GM18505 (cell line): ENCODE results near the gene BRCA2.

ENCODE experiments used
- ATAC-seq: cut with Tn5 transposase; IDR thresholded peaks from one replicate; pipeline ENCODE4 v1.9.1; 2021; ENCODE audit not compliant: unreplicated experiment
- POLR2A ChIP-seq: IDR thresholded peaks from 4 replicates; pipeline ENCODE4 v1.6.1; 2011; ENCODE audit warnings: borderline replicate concordance; ENCODE audit not compliant: insufficient read depth, insufficient read length; ENCODE audit errors: extremely low read depth

The BRCA2 gene, protein sequence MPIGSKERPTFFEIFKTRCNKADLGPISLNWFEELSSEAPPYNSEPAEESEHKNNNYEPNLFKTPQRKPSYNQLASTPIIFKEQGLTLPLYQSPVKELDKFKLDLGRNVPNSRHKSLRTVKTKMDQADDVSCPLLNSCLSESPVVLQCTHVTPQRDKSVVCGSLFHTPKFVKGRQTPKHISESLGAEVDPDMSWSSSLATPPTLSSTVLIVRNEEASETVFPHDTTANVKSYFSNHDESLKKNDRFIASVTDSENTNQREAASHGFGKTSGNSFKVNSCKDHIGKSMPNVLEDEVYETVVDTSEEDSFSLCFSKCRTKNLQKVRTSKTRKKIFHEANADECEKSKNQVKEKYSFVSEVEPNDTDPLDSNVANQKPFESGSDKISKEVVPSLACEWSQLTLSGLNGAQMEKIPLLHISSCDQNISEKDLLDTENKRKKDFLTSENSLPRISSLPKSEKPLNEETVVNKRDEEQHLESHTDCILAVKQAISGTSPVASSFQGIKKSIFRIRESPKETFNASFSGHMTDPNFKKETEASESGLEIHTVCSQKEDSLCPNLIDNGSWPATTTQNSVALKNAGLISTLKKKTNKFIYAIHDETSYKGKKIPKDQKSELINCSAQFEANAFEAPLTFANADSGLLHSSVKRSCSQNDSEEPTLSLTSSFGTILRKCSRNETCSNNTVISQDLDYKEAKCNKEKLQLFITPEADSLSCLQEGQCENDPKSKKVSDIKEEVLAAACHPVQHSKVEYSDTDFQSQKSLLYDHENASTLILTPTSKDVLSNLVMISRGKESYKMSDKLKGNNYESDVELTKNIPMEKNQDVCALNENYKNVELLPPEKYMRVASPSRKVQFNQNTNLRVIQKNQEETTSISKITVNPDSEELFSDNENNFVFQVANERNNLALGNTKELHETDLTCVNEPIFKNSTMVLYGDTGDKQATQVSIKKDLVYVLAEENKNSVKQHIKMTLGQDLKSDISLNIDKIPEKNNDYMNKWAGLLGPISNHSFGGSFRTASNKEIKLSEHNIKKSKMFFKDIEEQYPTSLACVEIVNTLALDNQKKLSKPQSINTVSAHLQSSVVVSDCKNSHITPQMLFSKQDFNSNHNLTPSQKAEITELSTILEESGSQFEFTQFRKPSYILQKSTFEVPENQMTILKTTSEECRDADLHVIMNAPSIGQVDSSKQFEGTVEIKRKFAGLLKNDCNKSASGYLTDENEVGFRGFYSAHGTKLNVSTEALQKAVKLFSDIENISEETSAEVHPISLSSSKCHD (N-terminal part only)

GRCh38 chr13:32315238-32316027, at the start of gene BRCA2, which contains the start of gene ZAR1L:
BRCA2 (plus strand) TSS chr13:32315508; CDS start chr13:32316461, 953 bp downstream.
ZAR1L (minus strand) TSS chr13:32315363; CDS start chr13:32311925, 3,438 bp downstream.
- peak; percentile 95 for TF ChIP-seq POLR2A
- peak; percentile 95 for ATAC-seq

GRCh38 chr13:32265726-32266125, 49.6 kb upstream of the BRCA2 start:
- no peak for ATAC-seq
- TF ChIP-seq POLR2A: no peak

DNA sequence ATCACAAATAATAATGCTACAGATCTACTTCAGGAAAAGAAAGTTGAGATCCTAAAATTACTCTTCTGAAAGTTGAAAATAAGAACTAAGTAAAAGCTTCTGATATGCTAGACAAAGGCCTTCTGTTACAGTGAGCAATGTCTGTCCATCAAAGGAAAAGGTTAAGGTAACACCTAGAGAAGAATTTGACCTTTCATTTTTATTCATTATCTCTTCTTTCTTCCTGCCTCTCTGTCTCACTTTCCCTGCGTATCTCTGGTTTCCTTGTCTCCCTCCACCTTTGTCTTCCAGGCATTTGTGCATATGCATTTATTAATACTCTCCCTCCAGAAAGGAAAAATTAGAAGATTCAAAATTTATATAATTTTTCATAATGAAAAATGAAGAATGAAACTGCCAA, 49.2 kb upstream of the BRCA2 start:
- ATAC-seq: no peak
- TF ChIP-seq POLR2A: no peak

DNA sequence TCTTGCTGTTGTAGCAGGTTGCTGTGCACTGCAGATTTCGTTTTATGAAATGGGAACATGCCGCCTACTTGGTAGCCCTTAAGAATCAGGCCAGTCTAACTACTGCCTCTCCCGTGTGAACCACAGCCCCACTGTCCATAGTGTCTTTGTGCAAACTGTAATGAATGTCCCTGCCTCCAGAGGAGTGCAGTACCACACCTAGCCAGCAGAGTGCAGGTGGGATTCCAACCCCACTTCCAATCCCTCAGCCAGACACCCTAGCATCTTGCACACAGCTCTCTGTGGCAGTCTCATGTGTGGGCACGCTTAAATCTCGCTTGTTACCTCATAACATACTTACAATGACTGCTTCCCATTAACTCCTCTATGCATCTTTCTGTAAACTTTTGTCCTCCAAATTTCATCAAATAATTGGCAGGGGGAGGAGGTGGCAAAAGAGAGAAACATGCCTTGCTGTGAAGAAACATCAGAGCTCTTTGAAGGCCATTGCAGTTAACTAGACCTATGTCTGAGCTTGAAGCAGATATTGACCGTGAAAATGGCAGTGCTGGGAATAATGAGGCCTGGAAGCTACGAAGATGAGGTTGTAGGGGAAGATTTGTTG, 47.4 kb upstream of the BRCA2 start:
- TF ChIP-seq POLR2A: no peak

DNA sequence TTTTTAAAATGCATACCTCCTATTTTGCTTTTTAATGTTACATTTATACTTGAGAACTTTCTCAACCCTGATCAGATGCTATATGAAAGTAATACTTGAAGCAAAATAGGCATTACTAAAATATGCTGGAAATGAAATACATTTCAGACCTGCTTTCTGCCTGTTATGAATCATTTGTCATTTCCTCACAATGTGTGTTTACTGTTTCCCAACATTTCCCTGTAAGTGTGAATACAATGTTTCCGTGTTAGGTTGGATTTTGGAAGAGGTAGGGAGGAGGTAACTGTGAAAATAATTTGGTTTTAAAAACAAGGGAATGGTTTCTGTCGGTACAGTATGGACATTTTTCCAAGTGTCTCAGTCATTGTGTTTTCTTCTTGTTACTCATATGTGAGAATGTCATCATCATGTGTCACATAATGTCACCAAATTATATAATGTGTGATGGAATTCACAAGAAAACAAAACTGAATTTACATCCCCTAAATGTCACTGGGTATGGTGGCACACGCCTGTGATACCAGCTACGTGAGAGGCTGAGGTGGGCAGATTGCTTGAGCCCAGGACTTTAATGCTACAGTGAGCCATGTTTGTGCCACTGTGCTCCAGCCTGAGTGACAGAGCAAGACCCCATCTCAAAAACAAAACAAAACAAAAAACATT, 43.2 kb upstream of the BRCA2 start:
- no peak for ATAC-seq
- TF ChIP-seq POLR2A: no peak

More for the DNA sequence above, 47.4 kb upstream of the BRCA2 start:
- ATAC-seq: peak; percentile 86

GRCh38 chr13:32277839-32278238, 37.5 kb upstream of the BRCA2 start:
- no peak for TF ChIP-seq POLR2A
- ATAC-seq: no peak

- no peak for ATAC-seq
Observed at GRCh38 chr13:32278426-32278825, 36.9 kb upstream of the BRCA2 start.

DNA sequence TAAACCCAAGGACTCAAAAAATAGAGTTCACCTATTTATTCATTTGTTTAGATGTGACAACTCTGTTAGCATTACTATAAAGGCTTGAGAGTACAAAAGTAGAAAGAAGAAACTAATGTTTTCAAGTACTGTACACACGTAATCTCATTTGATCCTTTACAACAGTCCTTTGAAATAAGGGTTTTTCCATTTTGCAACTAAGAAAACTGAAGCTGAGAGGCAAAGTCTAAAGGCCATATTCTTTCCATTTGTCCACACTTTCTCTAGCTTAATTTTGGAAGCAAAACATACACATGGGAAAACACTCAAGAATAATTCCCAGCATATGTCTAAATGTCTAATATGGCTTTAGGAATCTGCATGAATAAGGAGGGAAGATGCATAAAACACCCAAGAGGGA, 34.2 kb upstream of the BRCA2 start:
- ATAC-seq: no peak
- no peak for TF ChIP-seq POLR2A

More at GRCh38 chr13:32278426-32278825, 36.9 kb upstream of the BRCA2 start:
- no peak for TF ChIP-seq POLR2A

DNA sequence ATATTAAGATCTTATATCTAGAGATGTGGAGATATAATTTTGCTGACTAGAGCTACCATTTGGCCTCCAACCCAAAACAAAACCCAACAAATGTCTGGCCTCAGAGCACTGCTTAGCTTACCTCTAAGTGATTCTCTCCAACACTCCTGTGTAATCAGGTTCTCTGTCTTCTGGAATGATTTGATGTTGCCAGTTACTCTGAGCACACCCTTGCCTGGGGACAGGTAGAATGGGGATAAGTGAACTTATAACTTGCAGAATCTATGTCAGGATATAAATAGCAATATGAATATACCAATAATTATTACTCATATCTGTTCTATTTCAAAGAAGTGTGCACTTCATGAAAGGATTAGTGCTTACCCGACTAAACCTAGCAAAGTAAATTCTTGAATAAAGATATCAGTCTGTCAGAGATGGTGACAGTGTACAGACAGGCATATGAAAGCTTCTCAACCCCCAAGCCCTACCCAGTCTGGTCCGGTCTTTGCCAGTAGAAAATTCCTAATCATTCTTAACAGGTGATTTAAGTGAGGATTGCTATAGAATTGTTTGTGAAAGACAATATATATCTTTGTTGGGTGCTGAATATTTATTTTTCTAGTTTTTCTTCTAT, 33.1 kb upstream of the BRCA2 start:
- ATAC-seq: no peak
- TF ChIP-seq POLR2A: no peak

- ATAC-seq: no peak
- TF ChIP-seq POLR2A: no peak
Observed at GRCh38 chr13:32284927-32285632, 30.2 kb upstream of the BRCA2 start.
